Astrocyte of the cerebellum (primary cell): ENCODE measurements around the gene PADI4.

Experiments used
- DNase-seq: peaks from one replicate; pipeline ENCODE4 v3.0.0-alpha.2; 2011; ENCODE audit warnings: low read depth
- H3K4me3 ChIP-seq: 2 replicates; pipeline ENCODE4 v1.5.1; 2011; ENCODE audit warnings: mild to moderate bottlenecking, low read depth, low read length, moderate library complexity
- CTCF ChIP-seq: IDR thresholded peaks from 2 replicates; pipeline ENCODE4 v1.5.1; 2012; ENCODE audit warnings: low read length, low read depth, moderate library complexity, mild to moderate bottlenecking; ENCODE audit errors: missing control alignments
- in situ Hi-C: cut with HindIII; loops from 2 replicates; pipeline ENCODE4 v1.10.0; 2017; ENCODE audit warnings: low sequenced_read_pairs

The PADI4 gene

GRCh38 chr1:17290553-17290952 lies 17.4 kb upstream of the PADI4 start:
- DNase-seq = no peak
- in situ Hi-C loops = no loop called here
- H3K4me3 ChIP-seq = no peak overlapping the region
- no peak for TF ChIP-seq CTCF

GRCh38 chr1:17292299-17293160 lies 15.5 kb upstream of the PADI4 start:
- DNase-seq = no peak
- TF ChIP-seq CTCF = no peak
- no peak overlapping the region for H3K4me3 ChIP-seq
- in situ Hi-C loops = no loop called here

- H3K4me3 ChIP-seq = no peak overlapping the region
- no peak for DNase-seq
- TF ChIP-seq CTCF = no peak
- in situ Hi-C loops = no loop called here
Measured at GRCh38 chr1:17293681-17294425, 14.1 kb upstream of the PADI4 start.

GRCh38 chr1:17295292-17295691 lies 12.7 kb upstream of the PADI4 start:
- no peak for DNase-seq
- no peak for TF ChIP-seq CTCF
- H3K4me3 ChIP-seq = no peak overlapping the region
- in situ Hi-C loops = no loop called here

- in situ Hi-C loops = no loop called here
- no peak for DNase-seq
- H3K4me3 ChIP-seq = no peak overlapping the region
- TF ChIP-seq CTCF = no peak
Measured at GRCh38 chr1:17296086-17296485, 11.9 kb upstream of the PADI4 start.

- TF ChIP-seq CTCF = no peak
- in situ Hi-C loops = no loop called here
- no peak for DNase-seq
- H3K4me3 ChIP-seq = no peak overlapping the region
Measured at GRCh38 chr1:17297991-17298390, 10.0 kb upstream of the PADI4 start.
